Measurements from ENCODE around the gene WWOX.

DNA sequence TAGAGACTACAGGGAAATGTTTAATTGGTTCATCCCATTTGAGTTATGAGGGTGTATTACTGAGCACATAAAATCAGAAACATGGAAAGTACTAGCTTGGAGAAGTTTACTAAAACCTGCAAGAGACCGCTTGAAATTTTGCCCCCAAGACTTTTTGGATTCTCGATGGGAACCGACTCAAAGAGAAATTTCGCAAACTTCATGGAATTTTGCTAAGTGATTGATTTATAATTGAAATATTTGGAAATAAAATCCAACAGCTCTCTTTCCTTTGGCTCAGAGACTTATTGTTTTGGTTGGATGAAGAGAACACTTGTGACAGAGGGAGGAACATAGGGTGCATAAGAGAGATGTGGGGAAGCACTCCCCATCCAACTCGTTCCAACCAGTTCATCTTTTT is 574.4 kb downstream of the WWOX start:
- TF ChIP-seq, protein P1, sequence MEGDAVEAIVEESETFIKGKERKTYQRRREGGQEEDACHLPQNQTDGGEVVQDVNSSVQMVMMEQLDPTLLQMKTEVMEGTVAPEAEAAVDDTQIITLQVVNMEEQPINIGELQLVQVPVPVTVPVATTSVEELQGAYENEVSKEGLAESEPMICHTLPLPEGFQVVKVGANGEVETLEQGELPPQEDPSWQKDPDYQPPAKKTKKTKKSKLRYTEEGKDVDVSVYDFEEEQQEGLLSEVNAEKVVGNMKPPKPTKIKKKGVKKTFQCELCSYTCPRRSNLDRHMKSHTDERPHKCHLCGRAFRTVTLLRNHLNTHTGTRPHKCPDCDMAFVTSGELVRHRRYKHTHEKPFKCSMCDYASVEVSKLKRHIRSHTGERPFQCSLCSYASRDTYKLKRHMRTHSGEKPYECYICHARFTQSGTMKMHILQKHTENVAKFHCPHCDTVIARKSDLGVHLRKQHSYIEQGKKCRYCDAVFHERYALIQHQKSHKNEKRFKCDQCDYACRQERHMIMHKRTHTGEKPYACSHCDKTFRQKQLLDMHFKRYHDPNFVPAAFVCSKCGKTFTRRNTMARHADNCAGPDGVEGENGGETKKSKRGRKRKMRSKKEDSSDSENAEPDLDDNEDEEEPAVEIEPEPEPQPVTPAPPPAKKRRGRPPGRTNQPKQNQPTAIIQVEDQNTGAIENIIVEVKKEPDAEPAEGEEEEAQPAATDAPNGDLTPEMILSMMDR (IDR thresholded peaks at IDR 0.05; ENCODE audit: control extremely low read depth in 1 of 3, insufficient read depth in 1 of 3, low read depth in 1 of 3, low read length in 3 of 3): no peak
- TF ChIP-seq POLR2AphosphoS5 (IDR thresholded peaks at IDR 0.05; ENCODE audit: low read depth, low read length) (no peak), EP300 (IDR thresholded peaks at IDR 0.05; ENCODE audit: borderline replicate concordance in 1 of 2, low read depth in 2 of 2, low read length in 2 of 2) (no peak), POLR2A (IDR thresholded peaks at IDR 0.05; ENCODE audit: control extremely low read depth in 1 of 2, low read depth in 2 of 2, low read length in 2 of 2) (no peak), PHF8 (conservative IDR thresholded peaks at IDR 0.05; ENCODE audit: low read depth, low read length) (no peak), JUND (IDR thresholded peaks at IDR 0.05; ENCODE audit: low read length) (no peak), EZH2 (IDR thresholded peaks at IDR 0.05; ENCODE audit: low read depth, low read length, severe bottlenecking) (no peak), RAD21 (IDR thresholded peaks at IDR 0.05 in 1 of 2, conservative IDR thresholded peaks at IDR 0.05 in 1 of 2; ENCODE audit: low read depth in 2 of 2, low read length in 2 of 2) (no peak), EGR1 (IDR thresholded peaks at IDR 0.05; ENCODE audit: borderline replicate concordance, low read depth, low read length) (no peak)
- TF ChIP-seq, protein P2, sequence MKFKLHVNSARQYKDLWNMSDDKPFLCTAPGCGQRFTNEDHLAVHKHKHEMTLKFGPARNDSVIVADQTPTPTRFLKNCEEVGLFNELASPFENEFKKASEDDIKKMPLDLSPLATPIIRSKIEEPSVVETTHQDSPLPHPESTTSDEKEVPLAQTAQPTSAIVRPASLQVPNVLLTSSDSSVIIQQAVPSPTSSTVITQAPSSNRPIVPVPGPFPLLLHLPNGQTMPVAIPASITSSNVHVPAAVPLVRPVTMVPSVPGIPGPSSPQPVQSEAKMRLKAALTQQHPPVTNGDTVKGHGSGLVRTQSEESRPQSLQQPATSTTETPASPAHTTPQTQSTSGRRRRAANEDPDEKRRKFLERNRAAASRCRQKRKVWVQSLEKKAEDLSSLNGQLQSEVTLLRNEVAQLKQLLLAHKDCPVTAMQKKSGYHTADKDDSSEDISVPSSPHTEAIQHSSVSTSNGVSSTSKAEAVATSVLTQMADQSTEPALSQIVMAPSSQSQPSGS (IDR thresholded peaks at IDR 0.05; ENCODE audit: low read length): no peak
- TF ChIP-seq, protein P3, sequence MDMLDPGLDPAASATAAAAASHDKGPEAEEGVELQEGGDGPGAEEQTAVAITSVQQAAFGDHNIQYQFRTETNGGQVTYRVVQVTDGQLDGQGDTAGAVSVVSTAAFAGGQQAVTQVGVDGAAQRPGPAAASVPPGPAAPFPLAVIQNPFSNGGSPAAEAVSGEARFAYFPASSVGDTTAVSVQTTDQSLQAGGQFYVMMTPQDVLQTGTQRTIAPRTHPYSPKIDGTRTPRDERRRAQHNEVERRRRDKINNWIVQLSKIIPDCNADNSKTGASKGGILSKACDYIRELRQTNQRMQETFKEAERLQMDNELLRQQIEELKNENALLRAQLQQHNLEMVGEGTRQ (IDR thresholded peaks at IDR 0.05; ENCODE audit: low read length): no peak
- TF ChIP-seq, protein P4, sequence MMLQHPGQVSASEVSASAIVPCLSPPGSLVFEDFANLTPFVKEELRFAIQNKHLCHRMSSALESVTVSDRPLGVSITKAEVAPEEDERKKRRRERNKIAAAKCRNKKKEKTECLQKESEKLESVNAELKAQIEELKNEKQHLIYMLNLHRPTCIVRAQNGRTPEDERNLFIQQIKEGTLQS (IDR thresholded peaks at IDR 0.05; ENCODE audit: insufficient read depth, low read depth, low read length): no peak

Measured in H1 (cell line).